Gastrocnemius medialis (tissue), 4 donors: ENCODE measurements around the gene SIK2. TPM values are rescaled to one million over a fixed set of nuclear protein-coding genes. Genes with fewer than 3 reads are reported as not detected.

Source experiments
- ATAC-seq, 2 donors: fragments of 150-250 bp; one replicate each; pipeline ENCODE4 v1.9.1; 2016
- DNase-seq, 2 donors: peaks; one replicate each; pipeline ENCODE4 v3.0.0-alpha.2; 2019
- H3K27ac ChIP-seq, 4 donors: fragments of 200-600 bp; sonication (generic); 1 replicate in 1 of 4; 2 replicates in 3 of 4; pipeline ENCODE4 v1.5.1; 2016 to 2018; ENCODE audit warnings: mild to moderate bottlenecking in 2 of 4, moderate library complexity in 1 of 4
- H3K27me3 ChIP-seq, 3 donors: fragments of 200-600 bp; sonication (generic) in 2 of 3; 1 replicate in 1 of 3; 2 replicates in 2 of 3; pipeline versions ENCODE4 v1.5.1 to v1.6.0; 2016 to 2019; ENCODE audit warnings: mild to moderate bottlenecking in 1 of 3, moderate library complexity in 1 of 3
- H3K36me3 ChIP-seq, 2 donors: fragments of 200-600 bp; sonication (generic) in 1 of 2; one replicate each; pipeline ENCODE4 v1.5.1; 2017 to 2018
- H3K4me1 ChIP-seq, 2 donors: fragments of 200-600 bp; sonication (generic) in 1 of 2; one replicate each; pipeline ENCODE4 v1.5.1; 2016 to 2017; ENCODE audit warnings: mild to moderate bottlenecking in 2 of 2
- H3K4me3 ChIP-seq, 4 donors: fragments of 200-600 bp; sonication (generic) in 3 of 4; 1 replicate in 1 of 4; 2 replicates in 3 of 4; pipeline ENCODE4 v1.5.1; 2016 to 2019; ENCODE audit warnings: mild to moderate bottlenecking in 2 of 4
- H3K9me3 ChIP-seq, 3 donors: fragments of 200-600 bp; sonication (generic) in 2 of 3; 1 replicate in 1 of 3; 2 replicates in 2 of 3; pipeline ENCODE4 v1.5.1; 2016 to 2019
- CTCF ChIP-seq, 5 experiments: fragments of 450-650 bp in 3 of 5; fragments of 200-600 bp in 2 of 5; sonication (generic) in 2 of 5; IDR thresholded peaks in 4 of 5; conservative IDR thresholded peaks in 1 of 5; 1 replicate in 4 of 5; 2 replicates in 1 of 5; pipeline ENCODE4 v1.5.1; 2016 to 2019; ENCODE audit warnings: antibody characterized with exemption in 5 of 5, mild to moderate bottlenecking in 3 of 5, moderate library complexity in 3 of 5
- POLR2A ChIP-seq, 2 donors: fragments of 450-650 bp; IDR thresholded peaks; one replicate each; pipeline ENCODE4 v1.6.1; 2017; ENCODE audit warnings: antibody characterized with exemption in 2 of 2, mild to moderate bottlenecking in 2 of 2, moderate library complexity in 2 of 2
- in situ Hi-C, 4 donors: fragments of 200-750 bp; cut with MboI; loops; one replicate each; pipeline versions ENCODE4 v1.15.0 to v1.8.0; 2017; ENCODE audit warnings: low sequenced_read_pairs in 4 of 4
- intact Hi-C: fragments of 100-400 bp; cut with DNase I; formaldehyde crosslinking; loops from one replicate; pipeline ENCODE4 v1.15.1; 2023; ENCODE audit warnings: low total_unique reads
- total RNA-seq, 4 donors: library from RNA; depleted of rRNA; stranded (reverse); fragments of >200 nt; gene quantifications; one replicate each; pipeline versions ENCODE4 v1.1.0 to v1.2.3, GENCODE V29; 2016

SIK2 gene
- total RNA-seq, 4 donors from 2014 or later, result 16.5 to 98.7 (median 43.8) TPM

- ATAC-seq, result no peak
- in situ Hi-C loops (no loop called here), intact Hi-C loops (no loop called here)
- Histone ChIP-seq H3K9me3 (no peaks in the 10 kb centered on the region), H3K27ac (no peak overlapping the region), H3K4me3 (no peak overlapping the region), H3K4me1 (peaks cover 0 to 16% of the 10 kb centered on the region in 2 donors), H3K27me3 (no peaks in the 10 kb centered on the region), H3K36me3 (peaks cover 0 to 79% of the 10 kb centered on the region in 2 donors)
- DNase-seq, result no peak
- TF ChIP-seq POLR2A (IDR thresholded peaks at IDR 0.05) (no peak), CTCF (IDR thresholded peaks at IDR 0.05 in 4 of 5, conservative IDR thresholded peaks at IDR 0.05 in 1 of 5) (no peak)
Measured at GRCh38 chr11:111749646-111750045, 147.4 kb downstream of the SIK2 start.

- no peaks in the 10 kb centered on the region for H3K27me3 ChIP-seq
- TF ChIP-seq POLR2A (IDR thresholded peaks at IDR 0.05) (no peak), CTCF (IDR thresholded peaks at IDR 0.05 in 4 of 5, conservative IDR thresholded peaks at IDR 0.05 in 1 of 5) (no peak)
- H3K4me3 ChIP-seq, result no peak overlapping the region
- no peaks in the 10 kb centered on the region for H3K9me3 ChIP-seq
- H3K27ac ChIP-seq, result no peak overlapping the region
- peaks cover 0 to 7% of the 10 kb centered on the region in 2 donors for H3K4me1 ChIP-seq
- in situ Hi-C loops, result no loop called here
- no peak for DNase-seq
- intact Hi-C loops, result no loop called here
- ATAC-seq, result no peak
- peaks cover 0 to 99% of the 10 kb centered on the region in 2 donors for H3K36me3 ChIP-seq
Measured at GRCh38 chr11:111756097-111756496, 153.8 kb downstream of the SIK2 start.

- H3K27ac ChIP-seq, result peak overlapping the region; percentile 7 to 59 (median 57)
- ATAC-seq, result no peak
Measured at GRCh38 chr11:111759376-111759775, 157.1 kb downstream of the SIK2 start.

GRCh38 chr11:111759778-111760407 lies 157.6 kb downstream of the SIK2 start:
- DNase-seq (no peak), ATAC-seq (no peak)
- in situ Hi-C loops, result no loop called here
- Histone ChIP-seq H3K9me3 (no peaks in the 10 kb centered on the region), H3K4me3 (no peak overlapping the region), H3K36me3 (peaks cover 0 to 72% of the 10 kb centered on the region in 2 donors), H3K27ac (peak overlapping the region in 3 of 4 donors; percentile 55 to 59 (median 59)), H3K27me3 (no peaks in the 10 kb centered on the region), H3K4me1 (peaks cover 6 to 12% of the 10 kb centered on the region in 2 donors)
- TF ChIP-seq CTCF (IDR thresholded peaks at IDR 0.05 in 4 of 5, conservative IDR thresholded peaks at IDR 0.05 in 1 of 5) (no peak), POLR2A (IDR thresholded peaks at IDR 0.05) (no peak)
- intact Hi-C loops, result no loop called here

More at GRCh38 chr11:111759376-111759775, 157.1 kb downstream of the SIK2 start:
- in situ Hi-C loops, result no loop called here
- intact Hi-C loops, result no loop called here
- Histone ChIP-seq H3K4me1 (peaks cover 6 to 10% of the 10 kb centered on the region in 2 donors), H3K9me3 (no peaks in the 10 kb centered on the region), H3K27me3 (no peaks in the 10 kb centered on the region), H3K4me3 (no peak overlapping the region), H3K36me3 (peaks cover 0 to 77% of the 10 kb centered on the region in 2 donors)
- DNase-seq, result no peak
- no peak for TF ChIP-seq CTCF (IDR thresholded peaks at IDR 0.05 in 4 of 5, conservative IDR thresholded peaks at IDR 0.05 in 1 of 5)
